HFFc6 (cell line): ENCODE data around the gene HSF4. TPM values are rescaled to one million over a fixed set of nuclear protein-coding genes. Genes with fewer than 3 reads are reported as not detected.

Experiments
- DNase-seq: peaks from one replicate; pipeline ENCODE4 v3.0.0-alpha.2; 2018
- H3K27ac Mint-ChIP-seq: 2 replicates; pipeline ENCODE4 v1.8.0; 2020; ENCODE audit warnings: mild to moderate bottlenecking, mixed read lengths
- H3K27me3 Mint-ChIP-seq: 2 replicates; pipeline ENCODE4 v1.8.0; 2021; ENCODE audit warnings: mild to moderate bottlenecking, moderate library complexity, mixed read lengths; ENCODE audit not compliant: insufficient read depth
- H3K36me3 Mint-ChIP-seq: 2 replicates; pipeline ENCODE4 v1.8.0; 2021; ENCODE audit warnings: low read depth, mixed read lengths
- H3K4me1 Mint-ChIP-seq: 2 replicates; pipeline ENCODE4 v1.8.0; 2020; ENCODE audit warnings: low read depth, mixed read lengths
- H3K4me3 Mint-ChIP-seq: 2 replicates; pipeline ENCODE4 v1.8.0; 2020; ENCODE audit warnings: mild to moderate bottlenecking, moderate library complexity, mixed read lengths
- H3K9me3 Mint-ChIP-seq: 2 replicates; pipeline ENCODE4 v1.8.0; 2020; ENCODE audit warnings: mild to moderate bottlenecking, mixed read lengths
- total RNA-seq, 6 experiments: library from RNA; stranded (reverse); fragmentation: NEBNext Ultra II Directional; extraction: Animal tissue kit (Norgen Biotek cat#: 25700); gene quantifications; 2 replicates in 1 of 6; 3 replicates in 5 of 6; pipeline ENCODE4 v1.2.3, GENCODE V29; 2021
- TF ChIP-seq, protein P1 (sequence below): fragments of 200-600 bp; sonication (generic); IDR thresholded peaks from 2 replicates; pipeline ENCODE4 v1.5.0; 2021; ENCODE audit warnings: antibody characterized with exemption, mild to moderate bottlenecking

HSF4 gene
- total RNA-seq, 6 experiments from 2014 or later: 3.3 to 5.5 (median 4.6) TPM

DNA sequence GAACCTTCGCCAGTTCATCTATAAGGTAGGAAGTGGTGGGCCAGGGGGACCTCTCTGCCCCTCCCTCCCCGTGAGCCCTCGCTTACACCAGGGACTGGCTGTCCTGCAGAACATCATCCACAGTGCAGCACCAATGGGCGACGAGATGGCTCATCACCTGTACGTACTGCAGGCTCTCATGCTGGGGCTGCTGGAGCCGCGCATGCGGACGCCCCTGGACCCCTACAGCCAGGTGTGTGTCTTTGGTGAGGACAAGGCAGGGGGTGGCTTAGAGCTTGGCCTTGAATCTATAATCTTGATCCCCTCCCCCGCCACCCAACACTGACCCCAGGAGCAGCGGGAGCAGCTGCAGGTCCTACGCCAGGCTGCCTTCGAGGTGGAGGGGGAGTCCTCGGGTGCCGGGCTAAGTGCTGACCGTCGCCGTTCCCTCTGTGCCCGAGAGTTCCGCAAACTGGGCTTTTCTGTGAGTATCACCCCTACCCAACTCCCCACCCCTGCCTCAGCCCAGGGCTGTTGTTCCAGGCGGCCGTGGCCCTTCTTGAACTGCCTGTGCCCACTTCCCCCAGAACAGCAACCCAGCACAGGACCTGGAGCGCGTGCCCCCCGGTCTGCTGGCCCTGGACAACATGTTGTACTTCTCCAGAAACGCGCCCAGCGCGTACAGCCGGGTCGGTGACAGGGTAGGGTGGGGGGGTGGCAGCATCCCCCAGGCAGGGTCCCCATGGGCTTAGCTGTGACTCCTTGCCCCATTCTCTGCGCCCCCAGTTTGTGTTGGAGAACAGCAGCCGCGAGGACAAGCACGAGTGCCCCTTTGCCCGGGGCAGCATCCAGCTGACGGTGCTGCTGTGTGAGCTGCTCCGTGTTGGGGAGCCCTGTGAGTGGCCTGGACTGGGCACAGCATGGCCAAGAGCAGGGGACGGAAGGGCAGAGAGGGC, 37.1 kb downstream of the HSF4 start:
- peaks cover 11% of the 10 kb centered on the region for H3K4me1 Mint-ChIP-seq
- H3K36me3 Mint-ChIP-seq: peaks cover 12% of the 10 kb centered on the region; the same call in 1 of the 2 replicates
- peaks cover 8% of the 10 kb centered on the region for H3K27me3 Mint-ChIP-seq
- TF ChIP-seq, protein P1, sequence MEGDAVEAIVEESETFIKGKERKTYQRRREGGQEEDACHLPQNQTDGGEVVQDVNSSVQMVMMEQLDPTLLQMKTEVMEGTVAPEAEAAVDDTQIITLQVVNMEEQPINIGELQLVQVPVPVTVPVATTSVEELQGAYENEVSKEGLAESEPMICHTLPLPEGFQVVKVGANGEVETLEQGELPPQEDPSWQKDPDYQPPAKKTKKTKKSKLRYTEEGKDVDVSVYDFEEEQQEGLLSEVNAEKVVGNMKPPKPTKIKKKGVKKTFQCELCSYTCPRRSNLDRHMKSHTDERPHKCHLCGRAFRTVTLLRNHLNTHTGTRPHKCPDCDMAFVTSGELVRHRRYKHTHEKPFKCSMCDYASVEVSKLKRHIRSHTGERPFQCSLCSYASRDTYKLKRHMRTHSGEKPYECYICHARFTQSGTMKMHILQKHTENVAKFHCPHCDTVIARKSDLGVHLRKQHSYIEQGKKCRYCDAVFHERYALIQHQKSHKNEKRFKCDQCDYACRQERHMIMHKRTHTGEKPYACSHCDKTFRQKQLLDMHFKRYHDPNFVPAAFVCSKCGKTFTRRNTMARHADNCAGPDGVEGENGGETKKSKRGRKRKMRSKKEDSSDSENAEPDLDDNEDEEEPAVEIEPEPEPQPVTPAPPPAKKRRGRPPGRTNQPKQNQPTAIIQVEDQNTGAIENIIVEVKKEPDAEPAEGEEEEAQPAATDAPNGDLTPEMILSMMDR: no peak
- no peak overlapping the region for H3K27ac Mint-ChIP-seq
- no peak overlapping the region for H3K4me3 Mint-ChIP-seq
- DNase-seq: no peak
- H3K9me3 Mint-ChIP-seq: no peaks in the 10 kb centered on the region

DNA sequence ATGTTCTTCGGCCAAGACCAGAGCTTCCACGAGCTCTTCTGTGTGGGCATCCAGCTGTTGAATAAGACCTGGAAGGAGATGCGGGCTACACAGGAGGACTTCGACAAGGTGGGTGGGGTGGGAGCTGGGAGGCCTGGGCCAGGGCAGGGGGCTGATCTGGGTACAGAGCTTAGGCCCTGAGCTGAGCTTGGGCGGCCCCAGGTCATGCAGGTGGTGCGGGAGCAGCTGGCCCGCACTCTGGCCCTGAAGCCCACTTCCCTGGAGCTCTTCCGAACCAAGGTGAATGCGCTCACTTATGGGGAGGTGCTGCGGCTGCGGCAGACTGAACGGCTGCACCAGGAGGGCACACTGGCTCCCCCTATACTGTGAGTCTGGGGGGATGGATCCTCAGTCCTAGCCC, 37.9 kb downstream of the HSF4 start:
- no peak overlapping the region for H3K27ac Mint-ChIP-seq
- peaks cover 15% of the 10 kb centered on the region for H3K4me1 Mint-ChIP-seq
- peaks cover 4% of the 10 kb centered on the region for H3K27me3 Mint-ChIP-seq
- TF ChIP-seq, protein P1: no peak
- H3K9me3 Mint-ChIP-seq: no peaks in the 10 kb centered on the region
- no peak overlapping the region for H3K4me3 Mint-ChIP-seq
- 0 out of 2 replicates have a peak, but pooled peaks cover 8% of the 10 kb centered on the region for H3K36me3 Mint-ChIP-seq
- DNase-seq: no peak

GRCh38 chr16:67202956-67203493, 38.5 kb downstream of the HSF4 start:
- H3K4me3 Mint-ChIP-seq: no peak overlapping the region
- no peak overlapping the region for H3K27ac Mint-ChIP-seq
- TF ChIP-seq, protein P1: no peak
- H3K27me3 Mint-ChIP-seq: peaks cover 4% of the 10 kb centered on the region
- 0 out of 2 replicates have a peak, but pooled peaks cover 8% of the 10 kb centered on the region for H3K36me3 Mint-ChIP-seq
- no peaks in the 10 kb centered on the region for H3K9me3 Mint-ChIP-seq
- peaks cover 21% of the 10 kb centered on the region for H3K4me1 Mint-ChIP-seq
- DNase-seq: no peak

DNA sequence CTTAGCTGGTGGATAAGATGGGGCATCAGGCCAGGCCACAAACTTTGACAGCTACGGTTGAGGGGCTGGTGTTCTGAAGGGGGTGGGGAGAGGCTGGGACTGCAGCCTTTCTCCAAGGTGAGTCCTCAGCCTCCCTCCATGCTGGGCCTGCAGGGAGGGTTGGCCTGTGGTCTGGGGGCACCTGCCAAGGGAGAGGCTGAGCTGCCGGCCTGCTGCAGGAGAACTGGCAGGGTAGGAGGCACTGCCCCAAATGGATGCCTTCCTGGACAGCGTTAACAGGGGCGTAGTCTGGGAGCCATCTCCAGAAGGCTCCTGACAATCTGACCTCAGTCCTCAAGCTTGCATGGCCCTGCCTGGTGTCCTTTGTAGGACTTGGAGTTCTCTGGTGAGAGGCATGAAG, 39.5 kb downstream of the HSF4 start:
- Mint-ChIP-seq H3K27ac (no peak overlapping the region), H3K27me3 (peaks cover 6% of the 10 kb centered on the region), H3K9me3 (no peaks in the 10 kb centered on the region), H3K36me3 (0 out of 2 replicates have a peak, but pooled peaks cover 8% of the 10 kb centered on the region), H3K4me3 (no peak overlapping the region), H3K4me1 (peaks cover 24% of the 10 kb centered on the region)
- no peak for DNase-seq
- TF ChIP-seq, protein P1: no peak

GRCh38 chr16:67206129-67206837, 41.7 kb downstream of the HSF4 start:
- TF ChIP-seq, protein P1: no peak
- H3K27me3 Mint-ChIP-seq: peaks cover 4% of the 10 kb centered on the region
- no peak for DNase-seq
- H3K4me3 Mint-ChIP-seq: no peak overlapping the region
- no peaks in the 10 kb centered on the region for H3K36me3 Mint-ChIP-seq
- no peaks in the 10 kb centered on the region for H3K9me3 Mint-ChIP-seq
- peaks cover 24% of the 10 kb centered on the region for H3K4me1 Mint-ChIP-seq
- H3K27ac Mint-ChIP-seq: peak overlapping the region; percentile 75
